Heart left ventricle (tissue), 13 donors: ENCODE measurements around the gene PSMA6.
"Not testable (repeated sequence)": the region's sequence is repeated elsewhere in the genome, so short reads cannot be mapped to it uniquely, and the experiment has no call there.

ENCODE experiments used
- CTCF ChIP-seq, 12 donors: fragments of 200-600 bp; sonication (generic) in 4 of 12; IDR thresholded peaks; one replicate each; pipeline versions ENCODE4 v1.5.0 to v1.8.0; 2018 to 2022; ENCODE audit warnings: antibody characterized with exemption in 12 of 12, mild to moderate bottlenecking in 5 of 12
- POLR2A ChIP-seq, 2 donors: fragments of 450-650 bp; IDR thresholded peaks; one replicate each; pipeline ENCODE4 v1.6.1; 2017; ENCODE audit warnings: antibody characterized with exemption in 2 of 2, mild to moderate bottlenecking in 2 of 2, moderate library complexity in 2 of 2
- donor health status: ischemic (EF 13 %, LVEDD 7.1; RV severe dilation, severe dysfunction).
- donor health status: DM: no; HTN: yes; CAD: no.
- donor health status: DM: no; HTN: no; CAD: no.
- donor health status: ischemic (EF 25% LVEDD 6.9; RV normal size, moderate dysfunction).
- donor health status: ischemic (EF 25% LVEDD 5.7; RV mildly dilated, moderate dysfunction).
- donor health status: ischemic (EF 35%, LVEDD 5.7; RV mildly dilated, moderate dysfunction).
- donor health status: nonischemic (EF 11% LVEDD 7.7; RV severe dilation, severe dysfunction).
- donor health status: DM: yes; HTN: yes; CAD: no.
- donor health status: PGD.
- donor health status: ischemic (EF 29% LVEDD 5.4; RV normal size, mild dysfunction).
- donor health status: nonischemic (EF 23%, LVEDD 6.1; RV moderate dilation, normal function).

DNA sequence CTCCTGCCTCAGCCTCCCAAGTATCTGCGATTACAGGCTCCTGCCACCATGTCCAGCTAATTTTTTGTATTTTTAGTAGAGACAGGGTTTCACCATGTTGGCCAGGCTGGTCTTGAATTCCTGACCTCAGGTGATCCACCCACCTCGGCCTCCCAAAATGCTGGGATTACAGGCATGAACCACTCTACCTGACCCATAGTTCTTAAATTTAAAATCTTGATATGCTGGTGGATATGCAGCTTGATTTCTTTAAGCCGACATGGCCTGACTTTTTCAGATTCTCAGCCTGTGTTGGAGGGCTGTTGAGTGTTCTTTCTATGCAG lies 44.0 kb downstream of the PSMA6 start:
- TF ChIP-seq CTCF, POLR2A (IDR thresholded peaks at IDR 0.05): not testable (repeated sequence)
